A673 (cell line): ENCODE results near the gene CFAP61. TPM values are rescaled to one million over a fixed set of nuclear protein-coding genes. Genes with fewer than 3 reads are reported as not detected.

Experiments
- BruUV-seq: library from RNA; stranded (reverse); fragments of 400-500 nt; replicated peaks from 2 replicates; lab custom pipeline; 2021; lab: Mats Ljungman, UMichigan
- CTCF ChIA-PET: fragments of 300-600 bp; sonication (Branson Sonifier 250); formaldehyde crosslinking; loops from one replicate; lab custom pipeline; 2022; ENCODE audit warnings: antibody characterized with exemption; lab: Charles Lee
- POLR2A ChIA-PET: fragments of 300-600 bp; sonication (Branson Sonifier 250); formaldehyde crosslinking; loops from one replicate; lab custom pipeline; 2022; ENCODE audit warnings: antibody characterized with exemption; ENCODE audit not compliant: low non-redundant PET; lab: Charles Lee
- DNase-seq: peaks from one replicate; pipeline ENCODE4 v3.0.0-alpha.2; 2015; ENCODE audit warnings: low spot score
- H3K27ac ChIP-seq: fragments of 200-600 bp; sonication (generic); 2 replicates; pipeline ENCODE4 v1.5.1; 2016; ENCODE audit warnings: mixed run types, low read depth, mild to moderate bottlenecking, mixed read lengths, antibody characterized with exemption, low read length; ENCODE audit not compliant: poor library complexity, severe bottlenecking
- H3K27me3 ChIP-seq: fragments of 200-600 bp; sonication (generic); replicated peaks from 2 replicates; pipeline ENCODE4 v1.6.1; 2017; ENCODE audit warnings: mixed run types, low read depth, mild to moderate bottlenecking, mixed read lengths, antibody characterized with exemption, low read length; ENCODE audit not compliant: insufficient read depth, poor library complexity
- H3K36me3 ChIP-seq: fragments of 200-600 bp; sonication (generic); 2 replicates; pipeline ENCODE4 v1.6.1; 2016; ENCODE audit warnings: mixed run types, mild to moderate bottlenecking, mixed read lengths, antibody characterized with exemption, low read length; ENCODE audit not compliant: insufficient read depth, poor library complexity, severe bottlenecking
- H3K4me1 ChIP-seq: fragments of 200-600 bp; sonication (generic); 2 replicates; pipeline ENCODE4 v1.6.1; 2017; ENCODE audit warnings: mixed run types, mild to moderate bottlenecking, mixed read lengths, antibody characterized with exemption, low read length; ENCODE audit not compliant: insufficient read depth, poor library complexity, severe bottlenecking
- H3K4me3 ChIP-seq: fragments of 200-600 bp; sonication (generic); 2 replicates; pipeline ENCODE4 v1.5.1; 2016; ENCODE audit warnings: low read depth, mixed run types, mild to moderate bottlenecking, mixed read lengths, low read length; ENCODE audit not compliant: poor library complexity, severe bottlenecking
- H3K9me3 ChIP-seq: fragments of 200-600 bp; sonication (generic); 2 replicates; pipeline ENCODE4 v1.6.1; 2016; ENCODE audit warnings: mixed run types, low read depth, mild to moderate bottlenecking, mixed read lengths, antibody characterized with exemption, low read length; ENCODE audit not compliant: poor library complexity, severe bottlenecking
- CTCF ChIP-seq: fragments of 300-800, 200-600 bp; sonication (generic); conservative IDR thresholded peaks from 2 replicates; pipeline ENCODE4 v1.5.1; 2017; ENCODE audit warnings: low read depth, mild to moderate bottlenecking, antibody characterized with exemption, low read length, moderate library complexity, mixed read lengths
- EZH2 ChIP-seq: fragments of 200-600 bp; sonication (generic); IDR thresholded peaks from 2 replicates; pipeline ENCODE4 v1.6.1; 2017; ENCODE audit warnings: borderline replicate concordance, low read depth, mild to moderate bottlenecking, mixed read lengths, antibody characterized with exemption, low read length; ENCODE audit not compliant: poor library complexity, severe bottlenecking
- intact Hi-C: fragments of 100-400 bp; cut with micrococcal nuclease; formaldehyde crosslinking; loops from one replicate; pipeline ENCODE4 v1.10.0; 2022; ENCODE audit not compliant: unreplicated experiment
- total RNA-seq: library from RNA; stranded (reverse); gene quantifications from 2 replicates; pipeline ENCODE4 v1.2.3, GENCODE V29; 2021

The CFAP61 gene
- total RNA-seq, 1 experiment from 2014 or later = not detected

GRCh38 chr20:20199361-20200160, 147.2 kb downstream of the CFAP61 start:
- no peak for TF ChIP-seq CTCF
- TF ChIP-seq EZH2 = no peak
- no peaks in the 10 kb centered on the region for H3K4me1 ChIP-seq
- ChIA-PET POLR2A (no interaction called here), CTCF (no interaction called here)
- no peaks in the 10 kb centered on the region for H3K9me3 ChIP-seq
- no peak overlapping the region for H3K27ac ChIP-seq
- H3K4me3 ChIP-seq = no peak overlapping the region
- DNase-seq = no peak
- no TSS peak for BruUV-seq
- H3K27me3 ChIP-seq = peaks cover 6% of the 10 kb centered on the region
- intact Hi-C loops = no loop called here
- H3K36me3 ChIP-seq = no peaks in the 10 kb centered on the region

GRCh38 chr20:20201124-20201523, 148.8 kb downstream of the CFAP61 start:
- Histone ChIP-seq H3K9me3 (no peaks in the 10 kb centered on the region), H3K4me3 (no peak overlapping the region), H3K4me1 (no peaks in the 10 kb centered on the region), H3K27ac (no peak overlapping the region), H3K27me3 (peaks cover 6% of the 10 kb centered on the region), H3K36me3 (no peaks in the 10 kb centered on the region)
- no peak for DNase-seq
- ChIA-PET CTCF (no interaction called here), POLR2A (no interaction called here)
- no peak for TF ChIP-seq CTCF
- no peak for TF ChIP-seq EZH2
- intact Hi-C loops = no loop called here
- no TSS peak for BruUV-seq

- no peak for TF ChIP-seq CTCF
- TF ChIP-seq EZH2 = no peak
- H3K9me3 ChIP-seq = no peaks in the 10 kb centered on the region
- no peak for DNase-seq
- no TSS peak for BruUV-seq
- H3K36me3 ChIP-seq = no peaks in the 10 kb centered on the region
- intact Hi-C loops = no loop called here
- ChIA-PET CTCF (no interaction called here), POLR2A (no interaction called here)
- H3K27me3 ChIP-seq = peaks cover 6% of the 10 kb centered on the region
- no peak overlapping the region for H3K27ac ChIP-seq
- no peak overlapping the region for H3K4me3 ChIP-seq
- H3K4me1 ChIP-seq = no peaks in the 10 kb centered on the region
Measured at GRCh38 chr20:20201639-20202038, 149.3 kb downstream of the CFAP61 start.
